ENCODE measurements around the gene HHLA2.
"Not testable (repeated sequence)": the region's sequence is repeated elsewhere in the genome, so short reads cannot be mapped to it uniquely, and the experiment has no call there.

The HHLA2 gene

GRCh38 chr3:108296239-108296638 is at the start of gene HHLA2:
Gene HHLA2, plus strand, starts transcription at chr3:108296548. Its CDS starts 55,266 bp downstream, at chr3:108351814.
- no peak for DNase-seq

DNA sequence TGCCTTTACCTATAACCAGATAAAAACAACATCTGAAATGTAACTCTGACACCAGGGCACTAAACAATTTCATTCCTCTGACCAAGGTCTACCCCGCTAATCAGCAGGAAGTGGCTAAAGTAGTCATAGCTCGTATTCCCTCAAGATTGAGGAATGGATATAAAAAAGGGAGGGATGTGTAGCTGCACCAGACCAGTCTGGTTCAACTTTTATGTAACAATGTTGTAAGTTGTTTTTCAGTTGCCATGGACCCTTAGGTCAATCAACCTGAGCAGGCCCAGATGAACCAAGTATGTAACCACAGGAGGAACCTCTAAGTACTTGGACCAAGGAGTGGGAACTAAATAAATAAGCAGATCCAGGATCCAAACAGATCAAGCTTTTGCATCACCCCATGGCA is 45.7 kb upstream of the HHLA2 start:
- DNase-seq: no peak

- DNase-seq: no peak
Observed at GRCh38 chr3:108251265-108251664, 45.1 kb upstream of the HHLA2 start.

- no peak for DNase-seq
Observed at GRCh38 chr3:108251844-108252243, 44.5 kb upstream of the HHLA2 start.

GRCh38 chr3:108255131-108255530 is 41.2 kb upstream of the HHLA2 start:
- no peak for DNase-seq

DNA sequence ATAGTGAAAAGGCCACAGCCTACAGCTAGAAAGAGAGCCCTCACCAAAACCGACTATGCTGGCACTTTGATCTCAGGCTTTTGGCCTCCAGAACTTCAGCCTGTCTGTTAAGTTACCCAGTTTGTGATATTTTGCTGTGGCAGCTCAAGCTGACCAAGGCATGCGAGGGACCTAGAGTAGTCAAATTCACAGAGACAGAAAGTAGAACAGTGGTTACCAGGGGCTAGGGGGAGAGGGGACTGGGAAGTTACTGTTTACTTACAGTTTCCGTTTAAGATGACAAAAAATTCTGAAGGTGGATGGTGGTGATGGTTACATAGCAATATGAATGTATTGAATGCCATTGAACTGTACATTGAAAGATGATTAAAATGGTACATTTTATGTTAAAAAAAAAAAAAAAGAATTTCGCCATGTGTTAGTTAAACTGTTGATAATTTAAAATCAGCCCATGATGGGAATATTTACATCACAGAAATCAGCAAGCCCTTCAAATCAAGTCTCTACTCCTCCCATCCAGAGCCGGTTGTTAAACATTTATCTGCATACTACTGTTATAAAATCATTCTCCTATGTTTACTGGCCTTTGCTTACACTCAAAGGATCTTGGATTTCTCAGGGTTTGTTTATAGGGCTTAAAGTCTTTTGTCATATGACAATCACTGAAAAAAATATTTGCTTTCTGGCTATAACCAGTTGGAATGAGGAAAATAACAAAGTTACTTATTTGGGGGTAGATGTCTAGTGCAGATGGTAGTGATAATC is 31.6 kb upstream of the HHLA2 start:
- not testable (repeated sequence) for DNase-seq

GRCh38 chr3:108268235-108268634 is 28.1 kb upstream of the HHLA2 start:
- DNase-seq: not testable (repeated sequence)

GRCh38 chr3:108271626-108272025 is 24.7 kb upstream of the HHLA2 start:
- DNase-seq: no peak

DNA sequence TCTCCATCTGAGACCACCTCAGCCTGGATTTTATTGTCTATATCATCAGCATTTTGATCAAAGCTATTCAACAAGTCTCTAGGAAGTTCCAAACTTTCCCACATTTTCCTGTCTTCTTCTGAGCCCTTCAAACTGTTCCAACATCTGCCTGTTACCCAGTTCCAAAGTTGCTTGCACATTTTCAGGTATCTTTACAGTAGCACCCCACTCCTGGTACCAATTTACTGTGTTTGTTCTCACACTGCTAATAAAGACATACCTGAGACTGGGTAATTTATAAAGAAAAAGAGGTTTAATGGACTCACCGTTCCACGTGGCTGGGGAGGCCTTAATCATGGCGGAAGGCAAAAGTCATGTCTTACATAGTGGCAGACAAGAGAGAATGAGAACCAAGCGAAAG is 17.3 kb upstream of the HHLA2 start:
- DNase-seq: not testable (repeated sequence)

DNA sequence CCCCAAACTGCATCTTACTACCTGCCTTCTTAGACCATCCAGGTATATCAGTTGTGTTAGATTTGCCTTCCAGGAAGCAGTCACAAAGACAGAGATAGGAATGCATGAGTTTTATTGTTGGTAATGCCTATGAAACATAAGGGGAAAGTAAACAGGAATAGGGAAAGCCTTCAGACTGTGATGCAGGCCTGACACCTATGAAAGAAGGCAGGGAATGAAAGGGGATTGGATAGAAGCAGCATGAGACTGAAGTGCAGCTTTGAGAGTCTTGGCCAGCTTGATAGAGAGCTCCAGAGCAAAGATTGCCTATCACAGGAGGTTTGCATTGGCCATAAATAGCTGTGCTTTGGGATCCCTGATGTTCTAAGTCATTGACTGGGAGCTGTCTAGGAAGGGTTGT is 15.9 kb upstream of the HHLA2 start:
- DNase-seq: no peak

- no peak for DNase-seq
Observed at GRCh38 chr3:108281670-108282069, 14.7 kb upstream of the HHLA2 start.

GRCh38 chr3:108283006-108283405 is 13.3 kb upstream of the HHLA2 start:
- DNase-seq: no peak

DNA sequence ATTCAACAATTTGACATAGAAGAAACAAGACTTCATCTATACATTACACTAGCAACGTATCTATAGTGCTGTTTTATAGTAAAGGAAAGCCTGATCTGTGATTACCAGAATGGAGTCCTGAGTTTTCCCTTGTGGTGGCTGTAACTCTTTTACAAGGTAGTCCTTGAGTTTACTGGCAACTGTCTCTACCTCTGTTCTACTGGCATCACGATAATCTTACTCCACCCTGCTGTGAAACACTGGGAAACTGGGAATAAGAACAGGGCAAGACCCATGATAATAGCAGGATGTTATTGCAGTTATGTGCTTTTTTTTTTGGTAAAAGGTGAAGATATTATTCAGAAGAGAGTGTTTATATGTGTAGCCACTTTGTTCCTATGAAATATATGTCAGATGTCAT is 12.4 kb upstream of the HHLA2 start:
- DNase-seq: no peak

- DNase-seq: no peak
Observed at GRCh38 chr3:108285176-108285575, 11.2 kb upstream of the HHLA2 start.

GRCh38 chr3:108287146-108287545 is 9.2 kb upstream of the HHLA2 start:
- no peak for DNase-seq

GRCh38 chr3:108288193-108288592 is 8.2 kb upstream of the HHLA2 start:
- not testable (repeated sequence) for DNase-seq

DNA sequence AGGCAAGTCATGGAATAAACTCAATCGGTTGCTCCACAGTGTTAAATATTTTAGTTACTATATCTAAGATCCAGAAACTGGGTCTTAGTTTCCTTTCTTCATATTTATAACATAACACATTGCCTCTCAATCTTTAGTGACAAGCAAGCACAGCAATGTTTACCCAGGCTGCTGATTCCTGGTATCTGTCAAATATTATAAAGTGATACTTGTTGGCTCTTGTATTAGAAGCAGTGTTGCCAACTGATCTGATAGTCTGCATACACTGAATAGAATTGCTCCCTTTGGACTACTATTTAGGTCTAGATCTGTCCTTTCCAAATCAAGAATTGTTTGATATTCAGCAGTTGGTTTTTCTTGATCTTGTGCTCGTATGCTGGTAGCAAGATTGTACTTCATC is 7.2 kb upstream of the HHLA2 start:
- no peak for DNase-seq

DNA sequence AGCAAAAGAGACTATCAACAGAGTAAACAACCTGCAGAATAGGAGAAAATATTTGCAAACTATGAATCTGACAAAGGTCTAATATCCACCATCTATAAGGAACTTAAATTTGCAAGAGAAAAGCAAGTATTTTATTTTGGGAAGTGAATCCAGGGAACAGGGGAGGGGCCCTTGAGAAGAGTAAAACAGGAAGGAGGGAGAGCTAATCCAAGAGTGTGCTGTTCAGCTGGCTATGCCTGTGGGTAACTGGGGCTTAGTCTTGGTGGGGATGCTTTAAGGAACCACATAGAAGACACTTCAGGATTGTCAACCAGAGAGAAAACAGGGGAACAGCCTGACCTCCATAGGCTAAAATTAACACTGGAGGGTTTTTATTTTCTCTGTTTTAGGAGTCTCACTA is 3.9 kb upstream of the HHLA2 start:
- no peak for DNase-seq

DNA sequence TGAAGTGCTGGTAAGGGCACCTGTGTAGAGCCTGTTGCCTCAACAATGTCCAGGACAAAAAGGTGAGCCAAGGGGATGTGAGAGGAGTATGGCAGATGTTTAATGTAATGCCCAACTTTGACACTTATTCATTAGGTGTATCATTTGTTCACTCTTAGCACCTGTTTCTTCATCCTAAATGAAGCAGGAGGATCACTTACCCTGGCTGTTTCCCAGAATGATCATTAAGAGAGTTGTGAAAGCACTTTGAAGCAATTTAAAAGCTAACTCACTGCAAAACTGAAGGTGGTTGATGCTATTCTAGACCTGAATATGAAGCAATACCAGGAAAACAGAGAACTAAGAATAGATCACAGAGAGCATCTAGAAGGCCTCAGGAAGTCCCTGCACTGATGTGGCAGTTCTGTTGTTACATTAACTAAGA is 3.4 kb upstream of the HHLA2 start:
- DNase-seq: peak in 3 of 6 experiments; percentile 4 to 23 (median 22)

DNA sequence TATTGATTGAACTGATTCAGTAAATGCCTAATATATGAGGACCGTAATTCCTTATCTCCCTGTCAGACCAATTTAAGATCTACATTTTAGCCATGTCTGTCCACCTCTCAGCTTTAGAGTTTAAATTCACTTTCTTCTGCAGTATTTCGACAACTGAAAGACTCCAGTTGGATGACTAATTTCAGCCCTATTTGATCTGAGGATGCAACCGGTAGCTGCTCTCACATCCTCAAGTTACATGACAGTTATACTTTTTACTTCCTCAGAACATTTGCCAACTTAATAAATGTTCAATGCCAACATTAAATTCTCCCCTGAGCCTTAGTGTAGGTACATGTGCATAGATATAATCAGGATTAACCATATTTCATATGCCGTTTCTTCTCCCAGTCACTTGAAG is 2.5 kb upstream of the HHLA2 start:
- DNase-seq: peak in 1 of 6 experiments; percentile 7

DNA sequence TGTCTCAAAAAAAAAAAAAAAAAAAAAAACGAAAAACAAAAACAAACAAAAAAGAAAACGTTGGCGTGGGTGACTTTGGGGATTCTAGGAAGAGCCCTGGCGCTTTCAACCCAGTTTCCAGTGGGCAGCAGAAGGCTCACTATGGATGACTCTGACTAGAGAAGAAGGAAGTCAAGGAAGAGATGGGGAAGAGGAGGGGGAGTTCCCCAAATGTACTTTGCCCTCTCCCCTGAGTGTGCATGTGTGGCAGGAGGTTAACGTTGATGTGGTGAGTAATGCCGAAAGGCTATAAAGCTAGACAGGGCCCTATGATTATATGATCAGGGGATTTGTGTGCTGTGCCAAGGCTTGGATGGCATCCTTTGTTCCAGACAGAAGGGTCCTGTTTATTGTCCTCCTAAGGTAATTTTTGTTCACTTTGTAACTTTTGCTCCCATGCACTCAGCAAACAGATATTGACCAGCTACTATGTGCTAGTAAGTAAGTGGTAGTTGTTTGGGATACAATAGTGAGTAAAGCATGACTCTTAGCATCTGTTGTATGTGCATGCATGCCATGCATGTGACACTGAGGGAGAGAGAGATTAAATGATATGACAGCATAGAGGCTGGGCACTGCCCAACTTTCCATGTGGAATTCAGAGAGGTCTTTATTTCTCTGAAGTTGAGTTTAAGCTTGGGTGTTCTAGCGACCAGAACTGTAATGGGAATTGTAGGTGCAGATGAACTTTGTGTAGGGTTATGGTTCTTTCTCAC is 750 bp upstream of the HHLA2 start:
- no peak for DNase-seq

GRCh38 chr3:108297647-108298046 is 1.3 kb downstream of the HHLA2 start:
- no peak for DNase-seq

GRCh38 chr3:108298056-108298455 is 1.7 kb downstream of the HHLA2 start:
- DNase-seq: no peak

- no peak for DNase-seq
Observed at GRCh38 chr3:108300103-108300849, 3.9 kb downstream of the HHLA2 start.

Measured in stimulated activated naive CD4-positive, alpha-beta T cell (primary cell).